HEK293 (cell line): Measurements from ENCODE around the gene AKIRIN2.

ENCODE experiments used
- CTCF ChIA-PET: fragments of 350-600 bp; formaldehyde crosslinking; extraction: SDS; loops from one replicate; lab custom pipeline; 2021; ENCODE audit warnings: antibody characterized with exemption; lab: Yijun Ruan, JAX
- POLR2A ChIA-PET: fragments of 300-600 bp; formaldehyde crosslinking; extraction: SDS; loops from one replicate; lab custom pipeline; 2020; ENCODE audit warnings: antibody characterized with exemption, inconsistent platforms; lab: Yijun Ruan, JAX
- H3K27ac ChIP-seq: fragments of 200-500 bp; sonication (Bioruptor generic); 2 replicates; pipeline ENCODE4 v1.5.1; 2014; ENCODE audit warnings: low read depth, low read length, control low read depth, inconsistent platforms; ENCODE audit errors: extremely low read depth
- H3K36me3 ChIP-seq, 2 experiments: fragments of 200-500 bp in 1 of 2; sonication (Bioruptor generic) in 1 of 2; 1 replicate in 1 of 2; 2 replicates in 1 of 2; pipeline ENCODE4 v1.5.1; 2014 to 2017; ENCODE audit warnings: inconsistent platforms in 2 of 2, low read length in 2 of 2; ENCODE audit not compliant: control insufficient read depth in 2 of 2, insufficient read depth in 1 of 2
- H3K4me1 ChIP-seq: fragments of 200-500 bp; sonication (Bioruptor generic); 2 replicates; pipeline ENCODE4 v1.5.1; 2014; ENCODE audit warnings: mild to moderate bottlenecking, low read length, inconsistent platforms; ENCODE audit not compliant: control insufficient read depth, insufficient read depth
- H3K4me3 ChIP-seq: 2 replicates; pipeline ENCODE4 v1.5.1; 2011; ENCODE audit warnings: low read depth, mild to moderate bottlenecking, control low read depth, low read length, moderate library complexity
- H3K9me3 ChIP-seq: fragments of 200-500 bp; sonication (Bioruptor generic); 2 replicates; pipeline ENCODE4 v1.5.1; 2014; ENCODE audit warnings: low read depth, low read length, inconsistent platforms; ENCODE audit not compliant: control insufficient read depth, insufficient read depth
- ZBTB17 ChIP-seq: fragments of 450-650 bp; formaldehyde crosslinking; IDR thresholded peaks from 2 replicates; pipeline ENCODE4 v1.5.1; 2016; ENCODE audit warnings: missing biosample characterization, missing genetic modification characterization
- ZBTB49 ChIP-seq: fragments of 450-650 bp; formaldehyde crosslinking; IDR thresholded peaks from 2 replicates; pipeline ENCODE4 v1.5.1; 2016; ENCODE audit warnings: missing biosample characterization, missing genetic modification characterization, low read depth
- ZIC2 ChIP-seq: fragments of 450-650 bp; formaldehyde crosslinking; IDR thresholded peaks from 2 replicates; pipeline ENCODE4 v1.5.1; 2016; ENCODE audit warnings: missing biosample characterization, missing genetic modification characterization
- ZNF155 ChIP-seq: fragments of 450-650 bp; formaldehyde crosslinking; IDR thresholded peaks from 2 replicates; pipeline ENCODE4 v1.5.1; 2016; ENCODE audit warnings: missing biosample characterization, missing genetic modification characterization
- ZNF18 ChIP-seq: fragments of 450-650 bp; formaldehyde crosslinking; IDR thresholded peaks from 2 replicates; pipeline ENCODE4 v1.5.1; 2016; ENCODE audit warnings: missing biosample characterization, missing genetic modification characterization
- ZNF202 ChIP-seq: fragments of 450-650 bp; formaldehyde crosslinking; IDR thresholded peaks from 2 replicates; pipeline ENCODE4 v1.5.1; 2016; ENCODE audit warnings: missing biosample characterization, missing genetic modification characterization, borderline replicate concordance
- ZNF362 ChIP-seq: fragments of 450-650 bp; formaldehyde crosslinking; IDR thresholded peaks from 2 replicates; pipeline ENCODE4 v1.5.1; 2016; ENCODE audit warnings: missing biosample characterization, missing genetic modification characterization
- ZNF394 ChIP-seq: fragments of 450-650 bp; formaldehyde crosslinking; IDR thresholded peaks from 2 replicates; pipeline ENCODE4 v1.5.1; 2016; ENCODE audit warnings: missing biosample characterization, missing genetic modification characterization, mild to moderate bottlenecking, moderate library complexity, borderline replicate concordance
- ZNF530 ChIP-seq: fragments of 450-650 bp; formaldehyde crosslinking; IDR thresholded peaks from 2 replicates; pipeline ENCODE4 v1.5.1; 2016; ENCODE audit warnings: low read depth, missing biosample characterization, missing genetic modification characterization
- ZNF549 ChIP-seq: fragments of 450-650 bp; IDR thresholded peaks from 2 replicates; pipeline ENCODE4 v1.5.1; 2018; ENCODE audit warnings: missing biosample characterization, missing genetic modification characterization, mild to moderate bottlenecking, inconsistent platforms, moderate library complexity
- ZNF585B ChIP-seq: fragments of 450-650 bp; formaldehyde crosslinking; IDR thresholded peaks from 2 replicates; pipeline ENCODE4 v1.5.1; 2016; ENCODE audit warnings: missing biosample characterization, missing genetic modification characterization
- TF ChIP-seq, protein P1 (sequence below): fragments of 450-650 bp; formaldehyde crosslinking; IDR thresholded peaks from 2 replicates; pipeline ENCODE4 v1.5.1; 2016; ENCODE audit warnings: missing biosample characterization, missing genetic modification characterization
- TF ChIP-seq, protein P2 (sequence below): fragments of 450-650 bp; formaldehyde crosslinking; IDR thresholded peaks from 2 replicates; pipeline ENCODE4 v1.5.1; 2016; ENCODE audit warnings: missing biosample characterization, missing genetic modification characterization

Gene AKIRIN2

DNA sequence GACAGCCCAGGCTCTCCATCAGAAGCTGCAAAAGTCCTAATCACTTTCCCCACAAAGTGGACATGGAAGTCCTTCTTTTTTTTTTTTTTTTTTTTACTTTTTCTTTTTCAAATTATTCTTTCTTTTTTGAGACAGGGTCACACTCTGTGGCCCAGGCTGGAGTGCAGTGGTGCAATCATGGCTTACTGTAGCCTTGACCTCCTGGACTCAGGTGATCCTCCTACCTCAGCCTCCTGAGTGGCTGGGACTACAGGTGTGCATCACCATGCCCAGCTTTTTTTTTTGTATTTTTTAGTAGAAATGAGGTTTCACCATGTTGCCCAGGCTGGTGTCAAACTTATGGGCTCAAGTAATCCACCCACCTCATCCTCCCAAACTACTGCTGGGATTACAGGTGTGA lies 29.0 kb upstream of the AKIRIN2 start:
- H3K36me3 ChIP-seq = no peaks in the 10 kb centered on the region
- peak; percentile 78; the same call in 1 of the 2 replicates for TF ChIP-seq ZNF362 (tag by site-specific recombination)
- TF ChIP-seq, protein P1, sequence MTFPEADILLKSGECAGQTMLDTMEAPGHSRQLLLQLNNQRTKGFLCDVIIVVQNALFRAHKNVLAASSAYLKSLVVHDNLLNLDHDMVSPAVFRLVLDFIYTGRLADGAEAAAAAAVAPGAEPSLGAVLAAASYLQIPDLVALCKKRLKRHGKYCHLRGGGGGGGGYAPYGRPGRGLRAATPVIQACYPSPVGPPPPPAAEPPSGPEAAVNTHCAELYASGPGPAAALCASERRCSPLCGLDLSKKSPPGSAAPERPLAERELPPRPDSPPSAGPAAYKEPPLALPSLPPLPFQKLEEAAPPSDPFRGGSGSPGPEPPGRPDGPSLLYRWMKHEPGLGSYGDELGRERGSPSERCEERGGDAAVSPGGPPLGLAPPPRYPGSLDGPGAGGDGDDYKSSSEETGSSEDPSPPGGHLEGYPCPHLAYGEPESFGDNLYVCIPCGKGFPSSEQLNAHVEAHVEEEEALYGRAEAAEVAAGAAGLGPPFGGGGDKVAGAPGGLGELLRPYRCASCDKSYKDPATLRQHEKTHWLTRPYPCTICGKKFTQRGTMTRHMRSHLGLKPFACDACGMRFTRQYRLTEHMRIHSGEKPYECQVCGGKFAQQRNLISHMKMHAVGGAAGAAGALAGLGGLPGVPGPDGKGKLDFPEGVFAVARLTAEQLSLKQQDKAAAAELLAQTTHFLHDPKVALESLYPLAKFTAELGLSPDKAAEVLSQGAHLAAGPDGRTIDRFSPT (tag by site-specific recombination) = no peak
- H3K9me3 ChIP-seq = no peaks in the 10 kb centered on the region
- peaks cover 10% of the 10 kb centered on the region for H3K4me1 ChIP-seq
- H3K4me3 ChIP-seq = no peak overlapping the region
- ChIA-PET CTCF (interaction anchor here (1.0 kb wide), 1 partner anchor 15 kb away, joined by 3 read pairs; no protein-coding TSS in a partner anchor), POLR2A (interaction anchor here (0.8 kb wide), 1 partner anchor 16 kb away, joined by 3 read pairs; no protein-coding TSS in a partner anchor)
- H3K27ac ChIP-seq = no peak overlapping the region

DNA sequence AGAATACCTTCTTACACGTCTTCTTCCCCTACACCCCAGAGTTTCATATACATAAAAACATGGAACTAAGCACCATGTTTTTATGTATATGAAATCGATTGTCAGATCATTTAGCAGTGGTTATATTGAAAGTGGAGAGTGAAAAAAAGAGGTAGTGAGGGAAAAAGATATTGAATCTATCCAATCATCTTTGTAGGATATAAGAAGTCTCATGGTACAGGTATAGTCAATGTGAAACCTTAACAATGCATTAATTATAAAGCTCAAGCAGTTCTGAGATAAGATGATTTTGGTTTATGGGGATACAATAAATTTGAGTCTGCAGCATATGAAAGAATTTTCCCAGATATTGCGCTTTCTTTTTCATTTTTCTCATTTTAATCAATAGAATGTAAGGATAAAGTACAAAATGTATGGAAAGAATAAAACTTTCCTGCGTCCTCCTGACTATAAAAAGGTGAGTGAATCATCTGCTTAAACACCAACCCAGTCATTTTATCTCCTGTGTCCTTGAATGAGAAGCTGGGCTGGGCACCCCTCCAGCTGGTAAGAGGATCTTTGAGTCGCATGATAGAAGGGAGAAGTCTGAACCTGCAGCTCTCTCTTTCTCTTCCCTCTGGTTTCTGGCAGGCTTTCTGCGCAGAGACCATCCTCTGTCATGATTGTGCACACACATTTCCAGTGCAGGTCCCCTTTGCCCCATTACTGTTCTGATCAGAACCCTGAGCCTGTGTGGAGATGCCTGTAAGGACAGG lies 28.1 kb upstream of the AKIRIN2 start:
- POLR2A ChIA-PET = no interaction called here

More for the DNA sequence above, 28.1 kb upstream of the AKIRIN2 start:
- TF ChIP-seq ZNF530 (no peak), ZBTB49 (no peak), ZIC2 (tag by site-specific recombination) (no peak), ZNF155 (tag by site-specific recombination) (no peak), ZBTB17 (0 out of 2 replicates have a peak, but pooled peaks have one; percentile 16), ZNF549 (tag by site-specific recombination) (no peak), ZNF585B (tag by site-specific recombination) (peak; percentile 39; the same call in 1 of the 2 replicates), ZNF202 (tag by site-specific recombination) (no peak), ZNF394 (tag by site-specific recombination) (peak; percentile 51; the same call in 1 of the 2 replicates), ZNF18 (tag by site-specific recombination) (no peak)
- TF ChIP-seq, protein P2, sequence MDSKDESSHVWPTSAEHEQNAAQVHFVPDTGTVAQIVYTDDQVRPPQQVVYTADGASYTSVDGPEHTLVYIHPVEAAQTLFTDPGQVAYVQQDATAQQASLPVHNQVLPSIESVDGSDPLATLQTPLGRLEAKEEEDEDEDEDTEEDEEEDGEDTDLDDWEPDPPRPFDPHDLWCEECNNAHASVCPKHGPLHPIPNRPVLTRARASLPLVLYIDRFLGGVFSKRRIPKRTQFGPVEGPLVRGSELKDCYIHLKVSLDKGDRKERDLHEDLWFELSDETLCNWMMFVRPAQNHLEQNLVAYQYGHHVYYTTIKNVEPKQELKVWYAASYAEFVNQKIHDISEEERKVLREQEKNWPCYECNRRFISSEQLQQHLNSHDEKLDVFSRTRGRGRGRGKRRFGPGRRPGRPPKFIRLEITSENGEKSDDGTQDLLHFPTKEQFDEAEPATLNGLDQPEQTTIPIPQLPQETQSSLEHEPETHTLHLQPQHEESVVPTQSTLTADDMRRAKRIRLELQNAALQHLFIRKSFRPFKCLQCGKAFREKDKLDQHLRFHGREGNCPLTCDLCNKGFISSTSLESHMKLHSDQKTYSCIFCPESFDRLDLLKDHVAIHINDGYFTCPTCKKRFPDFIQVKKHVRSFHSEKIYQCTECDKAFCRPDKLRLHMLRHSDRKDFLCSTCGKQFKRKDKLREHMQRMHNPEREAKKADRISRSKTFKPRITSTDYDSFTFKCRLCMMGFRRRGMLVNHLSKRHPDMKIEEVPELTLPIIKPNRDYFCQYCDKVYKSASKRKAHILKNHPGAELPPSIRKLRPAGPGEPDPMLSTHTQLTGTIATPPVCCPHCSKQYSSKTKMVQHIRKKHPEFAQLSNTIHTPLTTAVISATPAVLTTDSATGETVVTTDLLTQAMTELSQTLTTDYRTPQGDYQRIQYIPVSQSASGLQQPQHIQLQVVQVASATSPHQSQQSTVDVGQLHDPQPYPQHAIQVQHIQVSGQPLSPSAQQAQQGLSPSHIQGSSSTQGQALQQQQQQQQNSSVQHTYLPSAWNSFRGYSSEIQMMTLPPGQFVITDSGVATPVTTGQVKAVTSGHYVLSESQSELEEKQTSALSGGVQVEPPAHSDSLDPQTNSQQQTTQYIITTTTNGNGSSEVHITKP (tag by site-specific recombination) = peak; percentile 33
- TF ChIP-seq, all 188 proteins: peak for 4
- no peaks in the 10 kb centered on the region for H3K9me3 ChIP-seq
- no peak overlapping the region for H3K27ac ChIP-seq
- H3K4me3 ChIP-seq = no peak overlapping the region
- peaks cover 10% of the 10 kb centered on the region for H3K4me1 ChIP-seq
- H3K36me3 ChIP-seq = no peaks in the 10 kb centered on the region
- CTCF ChIA-PET = interaction anchor here (0.6 kb wide), 1 partner anchor 1102 kb away, joined by 3 read pairs; no protein-coding TSS in a partner anchor
